Mammary epithelial cell (primary cell): Measurements from ENCODE around the gene ENPP7.
"Not testable (repeated sequence)": the region's sequence is repeated elsewhere in the genome, so short reads cannot be mapped to it uniquely, and the experiment has no call there.

Experiments used
- CTCF ChIP-seq, 2 donors: IDR thresholded peaks in 1 of 2; conservative IDR thresholded peaks in 1 of 2; 2 replicates each; pipeline ENCODE4 v1.5.1; 2011 to 2012; ENCODE audit warnings: inconsistent platforms in 2 of 2, low read length in 2 of 2, mild to moderate bottlenecking in 2 of 2, control low read depth in 1 of 2, low read depth in 1 of 2; ENCODE audit not compliant: insufficient read depth in 1 of 2; ENCODE audit errors: extremely low read depth in 1 of 2
- EZH2 ChIP-seq: IDR thresholded peaks from 2 replicates; pipeline ENCODE4 v1.6.1; 2012; ENCODE audit warnings: low read length, inconsistent platforms, borderline replicate concordance

GRCh38 chr17:79772726-79773125 lies 42.0 kb downstream of the ENPP7 start:
- not testable (repeated sequence) for TF ChIP-seq CTCF (conservative IDR thresholded peaks at IDR 0.05 in 1 of 2, IDR thresholded peaks at IDR 0.05 in 1 of 2; ENCODE audit: extremely low read depth in 1 of 2, insufficient read depth in 1 of 2, low read depth in 1 of 2, low read length in 2 of 2); EZH2
